ENCODE measurements around the gene PPP1R13B. TPM values are rescaled to one million over a fixed set of nuclear protein-coding genes. Genes with fewer than 3 reads are reported as not detected.
"Not testable (repeated sequence)": the region's sequence is repeated elsewhere in the genome, so short reads cannot be mapped to it uniquely, and the experiment has no call there.

Gene PPP1R13B
- total RNA-seq, 1 donor from 2014 or later: 107 TPM

GRCh38 chr14:103697603-103698379, 149.6 kb downstream of the PPP1R13B start:
- intact Hi-C loops (cut with micrococcal nuclease): no loop called here
- no peak for ATAC-seq
- no peak for DNase-seq

GRCh38 chr14:103697206-103697602, 150.2 kb downstream of the PPP1R13B start:
- ATAC-seq (no peak), DNase-seq (no peak)
- intact Hi-C loops (cut with micrococcal nuclease): no loop called here

- intact Hi-C loops (cut with micrococcal nuclease): no loop called here
- DNase-seq (peak; percentile 80), ATAC-seq (peak; percentile 61)
These were observed 150.8 kb downstream of the PPP1R13B start for GRCh38 chr14:103696466-103697071.

GRCh38 chr14:103696070-103696402, 151.3 kb downstream of the PPP1R13B start:
- intact Hi-C loops (cut with micrococcal nuclease): no loop called here
- DNase-seq (no peak), ATAC-seq (no peak)

GRCh38 chr14:103695296-103696069, 151.9 kb downstream of the PPP1R13B start:
- ATAC-seq (no peak), DNase-seq (no peak)
- intact Hi-C loops (cut with micrococcal nuclease): no loop called here

GRCh38 chr14:103694572-103695026, 152.8 kb downstream of the PPP1R13B start:
- intact Hi-C loops (cut with micrococcal nuclease): no loop called here
- DNase-seq (no peak), ATAC-seq (no peak)

GRCh38 chr14:103693515-103693914, 153.9 kb downstream of the PPP1R13B start:
- intact Hi-C loops (cut with micrococcal nuclease): no loop called here
- no peak for ATAC-seq
- no peak for DNase-seq

- no peak for DNase-seq
- ATAC-seq: no peak
- intact Hi-C loops (cut with micrococcal nuclease): no loop called here
These were observed 154.5 kb downstream of the PPP1R13B start for GRCh38 chr14:103692871-103693270.

- intact Hi-C loops (cut with micrococcal nuclease): no loop called here
- no peak for DNase-seq
- ATAC-seq: no peak
These were observed 155.2 kb downstream of the PPP1R13B start for GRCh38 chr14:103692159-103692558.

GRCh38 chr14:103691655-103692054, 155.7 kb downstream of the PPP1R13B start:
- intact Hi-C loops (cut with micrococcal nuclease); ATAC-seq: not testable (repeated sequence)

GRCh38 chr14:103690332-103690731, 157.0 kb downstream of the PPP1R13B start:
- ATAC-seq (no peak), DNase-seq (no peak)
- intact Hi-C loops (cut with micrococcal nuclease): no loop called here

More at GRCh38 chr14:103691655-103692054, 155.7 kb downstream of the PPP1R13B start:
- DNase-seq: not testable (repeated sequence)

- intact Hi-C loops (cut with micrococcal nuclease): no loop called here
- peak; percentile 77 for DNase-seq
- ATAC-seq: peak; percentile 75
These were observed 158.2 kb downstream of the PPP1R13B start for GRCh38 chr14:103688906-103689902.

GRCh38 chr14:103688441-103688840, 158.9 kb downstream of the PPP1R13B start:
- ATAC-seq: no peak
- intact Hi-C loops (cut with micrococcal nuclease): no loop called here

GRCh38 chr14:103687712-103688111, 159.7 kb downstream of the PPP1R13B start:
- intact Hi-C loops (cut with micrococcal nuclease): no loop called here
- no peak for DNase-seq
- ATAC-seq: peak; percentile 53

More at GRCh38 chr14:103688441-103688840, 158.9 kb downstream of the PPP1R13B start:
- no peak for DNase-seq

- no peak for DNase-seq
- no peak for ATAC-seq
- intact Hi-C loops (cut with micrococcal nuclease): no loop called here
These were observed 160.4 kb downstream of the PPP1R13B start for GRCh38 chr14:103686831-103687485.

GRCh38 chr14:103685276-103686211, 161.8 kb downstream of the PPP1R13B start:
- DNase-seq (no peak), ATAC-seq (no peak)
- intact Hi-C loops (cut with micrococcal nuclease): no loop called here

GRCh38 chr14:103684871-103685270, 162.5 kb downstream of the PPP1R13B start:
- DNase-seq: no peak
- no peak for ATAC-seq
- intact Hi-C loops (cut with micrococcal nuclease): no loop called here
